ENCODE results near the gene CRYBG1. TPM values are rescaled to one million over a fixed set of nuclear protein-coding genes. Genes with fewer than 3 reads are reported as not detected.

Gene CRYBG1
- total and polyA plus RNA-seq, 2 of the 13 experiments (the other 11 are each of a cell fraction or from before 2014, with no cell fraction given) = 10.1 to 21.9 TPM

DNA sequence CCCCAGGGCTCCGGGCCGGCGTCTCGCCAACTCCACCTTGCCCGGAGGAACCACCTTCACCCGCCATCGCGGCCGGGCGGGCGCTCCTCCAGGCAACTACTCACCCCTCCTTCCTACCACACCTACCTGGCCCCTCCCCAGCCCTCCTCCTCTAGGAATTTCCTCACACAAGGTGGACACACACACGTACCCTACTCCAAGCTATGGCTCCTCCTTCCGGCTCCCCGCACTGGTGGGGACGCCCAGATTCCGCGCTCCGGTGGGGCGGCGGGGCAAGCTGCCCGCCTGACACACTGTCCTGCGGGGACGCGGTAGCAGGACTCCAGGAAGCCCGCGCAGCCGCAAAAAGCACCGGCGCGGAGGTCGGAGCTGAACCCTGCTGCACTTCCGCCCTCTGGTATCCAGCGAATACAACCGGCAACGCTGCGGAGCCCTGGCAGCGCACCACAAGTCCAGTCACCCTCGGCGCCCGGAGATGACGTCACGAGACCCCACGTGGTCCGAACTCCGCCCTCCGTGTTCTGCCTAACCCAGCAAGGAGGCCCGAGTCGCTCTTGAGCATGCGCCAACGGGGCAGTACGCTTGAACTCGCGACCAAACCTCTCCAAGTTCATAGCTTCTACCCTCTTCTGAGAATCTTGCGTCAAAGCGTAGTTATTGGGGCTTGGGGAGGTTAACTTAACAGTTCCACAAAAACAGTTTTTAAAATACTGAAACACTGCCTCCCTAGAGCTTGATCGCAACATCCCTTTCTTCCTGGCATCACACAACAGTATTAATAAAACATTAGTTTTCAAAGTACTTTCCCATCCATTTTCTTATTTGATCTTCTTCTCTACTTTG lies 35.0 kb upstream of the CRYBG1 start, which contains the start of gene ATG5 (continued):
- TF ChIP-seq, protein P1, sequence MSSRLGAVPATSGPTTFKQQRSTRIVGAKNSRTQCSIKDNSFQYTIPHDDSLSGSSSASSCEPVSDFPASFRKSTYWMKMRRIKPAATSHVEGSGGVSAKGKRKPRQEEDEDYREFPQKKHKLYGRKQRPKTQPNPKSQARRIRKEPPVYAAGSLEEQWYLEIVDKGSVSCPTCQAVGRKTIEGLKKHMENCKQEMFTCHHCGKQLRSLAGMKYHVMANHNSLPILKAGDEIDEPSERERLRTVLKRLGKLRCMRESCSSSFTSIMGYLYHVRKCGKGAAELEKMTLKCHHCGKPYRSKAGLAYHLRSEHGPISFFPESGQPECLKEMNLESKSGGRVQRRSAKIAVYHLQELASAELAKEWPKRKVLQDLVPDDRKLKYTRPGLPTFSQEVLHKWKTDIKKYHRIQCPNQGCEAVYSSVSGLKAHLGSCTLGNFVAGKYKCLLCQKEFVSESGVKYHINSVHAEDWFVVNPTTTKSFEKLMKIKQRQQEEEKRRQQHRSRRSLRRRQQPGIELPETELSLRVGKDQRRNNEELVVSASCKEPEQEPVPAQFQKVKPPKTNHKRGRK (CRISPR knock-in tag; IDR thresholded peaks at IDR 0.05) = peak; percentile 50; the same call in 1 of the 2 replicates
- TF ChIP-seq, protein P2, sequence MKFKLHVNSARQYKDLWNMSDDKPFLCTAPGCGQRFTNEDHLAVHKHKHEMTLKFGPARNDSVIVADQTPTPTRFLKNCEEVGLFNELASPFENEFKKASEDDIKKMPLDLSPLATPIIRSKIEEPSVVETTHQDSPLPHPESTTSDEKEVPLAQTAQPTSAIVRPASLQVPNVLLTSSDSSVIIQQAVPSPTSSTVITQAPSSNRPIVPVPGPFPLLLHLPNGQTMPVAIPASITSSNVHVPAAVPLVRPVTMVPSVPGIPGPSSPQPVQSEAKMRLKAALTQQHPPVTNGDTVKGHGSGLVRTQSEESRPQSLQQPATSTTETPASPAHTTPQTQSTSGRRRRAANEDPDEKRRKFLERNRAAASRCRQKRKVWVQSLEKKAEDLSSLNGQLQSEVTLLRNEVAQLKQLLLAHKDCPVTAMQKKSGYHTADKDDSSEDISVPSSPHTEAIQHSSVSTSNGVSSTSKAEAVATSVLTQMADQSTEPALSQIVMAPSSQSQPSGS (CRISPR knock-in tag; IDR thresholded peaks at IDR 0.05) = peak; percentile 80
- TF ChIP-seq NR2C2 (CRISPR knock-in tag; IDR thresholded peaks at IDR 0.05; ENCODE audit: borderline replicate concordance) (peak; percentile 91), ZNF230 (CRISPR knock-in tag; IDR thresholded peaks at IDR 0.05) (peak; percentile 82; the same call in 1 of the 2 replicates), HNRNPK (IDR thresholded peaks at IDR 0.05; ENCODE audit: low read depth, low read length, poor library complexity, severe bottlenecking) (peak; percentile 36), ZNF780A (CRISPR knock-in tag; IDR thresholded peaks at IDR 0.05) (no peak), TEAD3 (CRISPR knock-in tag; optimal IDR thresholded peaks at IDR 0.05; ENCODE audit: borderline replicate concordance) (peak; percentile 66), SIN3B (IDR thresholded peaks at IDR 0.05; ENCODE audit: low read length) (peak; percentile 84; the same call in 1 of the 2 replicates), SIX4 (CRISPR knock-in tag; IDR thresholded peaks at IDR 0.05) (peak; percentile 58; the same call in 1 of the 2 replicates), ZNF24 (IDR thresholded peaks at IDR 0.05) (0 out of 2 replicates have a peak, but pooled peaks have one; percentile 31), NFRKB (IDR thresholded peaks at IDR 0.05) (no peak), ZNF749 (CRISPR knock-in tag; IDR thresholded peaks at IDR 0.05; ENCODE audit: borderline replicate concordance) (no peak), MYC (CRISPR knock-in tag; IDR thresholded peaks at IDR 0.05; ENCODE audit: borderline replicate concordance) (peak; percentile 96), JDP2 (CRISPR knock-in tag; IDR thresholded peaks at IDR 0.05; ENCODE audit: borderline replicate concordance) (no peak), ATF7 (IDR thresholded peaks at IDR 0.05) (peak; percentile 99), ATF7 (CRISPR knock-in tag; IDR thresholded peaks at IDR 0.05) (peak; percentile 90), ZNF574 (CRISPR knock-in tag; IDR thresholded peaks at IDR 0.05) (peak; percentile 93), ZBTB20 (CRISPR knock-in tag; IDR thresholded peaks at IDR 0.05; ENCODE audit: borderline replicate concordance, low read depth) (peak; percentile 79; the same call in 1 of the 2 replicates), SP4 (CRISPR knock-in tag; IDR thresholded peaks at IDR 0.05) (peak; percentile 86), DMAP1 (CRISPR knock-in tag; IDR thresholded peaks at IDR 0.05) (peak; percentile 94), ZNF75D (CRISPR knock-in tag; IDR thresholded peaks at IDR 0.05; ENCODE audit: borderline replicate concordance) (no peak)
- TF ChIP-seq, protein P3, sequence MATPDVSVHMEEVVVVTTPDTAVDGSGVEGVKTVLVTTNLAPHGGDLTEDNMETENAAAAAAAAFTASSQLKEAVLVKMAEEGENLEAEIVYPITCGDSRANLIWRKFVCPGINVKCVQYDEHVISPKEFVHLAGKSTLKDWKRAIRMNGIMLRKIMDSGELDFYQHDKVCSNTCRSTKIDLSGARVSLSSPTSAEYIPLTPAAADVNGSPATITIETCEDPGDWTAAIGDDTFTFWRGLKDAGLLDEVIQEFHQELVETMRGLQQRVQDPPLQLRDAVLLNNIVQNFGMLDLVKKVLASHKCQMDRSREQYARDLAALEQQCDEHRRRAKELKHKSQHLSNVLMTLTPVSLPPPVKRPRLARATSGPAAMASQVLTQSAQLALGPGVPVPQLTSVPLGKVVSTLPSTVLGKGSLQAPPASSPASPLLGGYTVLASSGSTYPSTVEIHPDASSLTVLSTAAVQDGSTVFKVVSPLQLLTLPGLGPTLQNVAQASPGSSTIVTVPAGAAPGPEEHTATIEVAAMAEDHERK (CRISPR knock-in tag; IDR thresholded peaks at IDR 0.05; ENCODE audit: low read depth) = no peak
- TF ChIP-seq, protein P4, sequence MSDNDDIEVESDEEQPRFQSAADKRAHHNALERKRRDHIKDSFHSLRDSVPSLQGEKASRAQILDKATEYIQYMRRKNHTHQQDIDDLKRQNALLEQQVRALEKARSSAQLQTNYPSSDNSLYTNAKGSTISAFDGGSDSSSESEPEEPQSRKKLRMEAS (IDR thresholded peaks at IDR 0.05) = peak; percentile 93
